ENCODE measurements around the gene SH2D2A. TPM values are rescaled to one million over a fixed set of nuclear protein-coding genes. Genes with fewer than 3 reads are reported as not detected.

SH2D2A gene
- total and polyA plus RNA-seq, 2 of the 4 experiments (the other 2 are of a cell fraction): not detected

DNA sequence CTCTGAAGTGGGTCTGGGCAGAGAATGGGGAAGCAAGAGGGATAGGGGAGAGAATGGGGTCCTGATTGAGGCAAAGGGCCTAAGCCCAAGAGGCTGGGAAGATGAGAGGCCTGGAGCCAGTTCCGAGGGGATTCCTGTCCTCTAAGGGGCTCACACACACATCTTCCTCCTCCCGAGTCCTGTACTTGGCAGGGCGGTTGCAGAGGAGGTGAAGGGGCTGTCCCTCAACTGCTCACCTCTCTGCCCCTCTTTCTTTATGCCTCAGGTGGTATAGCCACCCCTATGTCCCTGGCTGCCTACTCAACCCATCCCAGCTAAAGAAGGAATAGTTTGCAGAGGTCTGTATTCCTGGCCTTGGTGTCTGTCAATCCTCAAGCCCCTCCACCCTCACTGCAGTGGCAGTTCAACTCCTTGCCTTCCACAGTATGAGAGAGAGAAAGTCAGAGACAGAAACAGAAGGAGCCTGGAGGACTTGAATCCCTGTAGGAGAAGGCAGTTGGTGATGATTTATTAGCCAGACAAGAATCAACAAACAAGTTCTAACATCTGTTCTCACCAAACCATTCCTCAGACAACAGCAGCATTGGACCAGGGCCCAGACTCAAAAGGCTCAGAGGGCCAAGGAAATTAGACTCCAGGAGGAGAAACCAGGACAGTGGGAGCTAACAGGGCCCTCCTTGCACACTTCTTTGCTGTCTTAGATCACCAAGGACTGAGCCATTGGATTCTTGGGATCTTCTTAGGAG lies 10.7 kb downstream of the SH2D2A start:
- Histone ChIP-seq H3K27me3 (ENCODE audit: control insufficient read depth, insufficient read depth, low read length) (peaks cover 22% of the 10 kb centered on the region; the same call in 1 of the 2 replicates), H2BK15ac (ENCODE audit: low read depth, low read length) (no peak overlapping the region), H3K23ac (ENCODE audit: low read depth, low read length) (no peak overlapping the region), H2BK20ac (ENCODE audit: low read depth, low read length) (no peak overlapping the region), H2BK5ac (ENCODE audit: low read depth, low read length, poor library complexity, severe bottlenecking) (no peak overlapping the region), H2AK9ac (replicated peaks; ENCODE audit: low read depth, low read length, poor library complexity) (no peak overlapping the region), H3K18ac (ENCODE audit: low read depth, low read length) (no peak overlapping the region), H3K4ac (ENCODE audit: low read depth, low read length) (no peak overlapping the region), H3K56ac (ENCODE audit: extremely low read depth, insufficient read depth, low read length) (no peak overlapping the region), H3K27ac (ENCODE audit: insufficient read depth, low read length) (no peak overlapping the region), H3K36me3 (ENCODE audit: control insufficient read depth, insufficient read depth, low read length) (peaks cover 12% of the 10 kb centered on the region), H3K9ac (ENCODE audit: low read depth, low read length) (no peak overlapping the region), H4K91ac (ENCODE audit: insufficient read depth, low read depth, low read length) (no peak overlapping the region), H4K5ac (ENCODE audit: low read depth, low read length) (no peak overlapping the region), H3K4me2 (ENCODE audit: low read depth, low read length) (no peak overlapping the region), H2BK120ac (ENCODE audit: low read depth, low read length) (no peak overlapping the region), H4K8ac (ENCODE audit: low read depth in 2 of 2, low read length in 2 of 2) (no peak overlapping the region), H3K4me3 (ENCODE audit: insufficient read depth, low read depth, low read length) (no peak overlapping the region), H4K20me1 (ENCODE audit: insufficient read depth, low read length) (peaks cover 23% of the 10 kb centered on the region; the same call in 1 of the 2 replicates), H3K4me1 (ENCODE audit: control insufficient read depth, insufficient read depth, low read length) (peaks cover 11% of the 10 kb centered on the region; the same call in 1 of the 2 replicates), H3K79me1 (ENCODE audit: low read depth in 1 of 2, low read length in 2 of 2) (no peaks in the 10 kb centered on the region), H3K9me3 (ENCODE audit: control insufficient read depth, insufficient read depth, low read length) (no peaks in the 10 kb centered on the region), H3K9me1 (ENCODE audit: insufficient read depth, low read length) (peaks cover 8% of the 10 kb centered on the region; the same call in 1 of the 2 replicates), H2AK5ac (ENCODE audit: low read depth, low read length) (no peak overlapping the region), H3K14ac (replicated peaks; ENCODE audit: low read depth, low read length) (no peak overlapping the region), H2AFZ (replicated peaks; ENCODE audit: low read length, poor library complexity) (no peak overlapping the region)
- in situ Hi-C loops (cut with MboI; ENCODE audit: low sequenced_read_pairs) (no loop called here), intact Hi-C loops (cut with micrococcal nuclease) (no loop called here), dilution Hi-C loops (cut with HindIII; ENCODE audit: low sequenced_read_pairs, unreplicated experiment) (no loop called here)
- CTCF ChIA-PET: interaction anchor here (1.1 to 1.3 kb wide), 2 partner anchors 80 to 84 kb away, joined by 3 read pairs; no protein-coding TSS in a partner anchor
- BruUV-seq (replicated peaks): no TSS peak
- POLR2A ChIA-PET (ENCODE audit: unreplicated experiment): no interaction called here
- TF ChIP-seq FOS (IDR thresholded peaks at IDR 0.05; ENCODE audit: low read depth, low read length): no peak
- TF ChIP-seq NFE2L2 (IDR thresholded peaks at IDR 0.05; ENCODE audit: low read depth, low read length): no peak
- TF ChIP-seq MXI1 (IDR thresholded peaks at IDR 0.05; ENCODE audit: borderline replicate concordance, low read depth, low read length): no peak
- TF ChIP-seq SMC3 (IDR thresholded peaks at IDR 0.05; ENCODE audit: low read depth, low read length): no peak
- no peak for TF ChIP-seq RCOR1 (IDR thresholded peaks at IDR 0.05; ENCODE audit: insufficient replicate concordance, low read length)
- no peak; the same call in 1 of the 2 replicates for TF ChIP-seq BHLHE40 (IDR thresholded peaks at IDR 0.05; ENCODE audit: low read depth, low read length)
- TF ChIP-seq, protein P1, sequence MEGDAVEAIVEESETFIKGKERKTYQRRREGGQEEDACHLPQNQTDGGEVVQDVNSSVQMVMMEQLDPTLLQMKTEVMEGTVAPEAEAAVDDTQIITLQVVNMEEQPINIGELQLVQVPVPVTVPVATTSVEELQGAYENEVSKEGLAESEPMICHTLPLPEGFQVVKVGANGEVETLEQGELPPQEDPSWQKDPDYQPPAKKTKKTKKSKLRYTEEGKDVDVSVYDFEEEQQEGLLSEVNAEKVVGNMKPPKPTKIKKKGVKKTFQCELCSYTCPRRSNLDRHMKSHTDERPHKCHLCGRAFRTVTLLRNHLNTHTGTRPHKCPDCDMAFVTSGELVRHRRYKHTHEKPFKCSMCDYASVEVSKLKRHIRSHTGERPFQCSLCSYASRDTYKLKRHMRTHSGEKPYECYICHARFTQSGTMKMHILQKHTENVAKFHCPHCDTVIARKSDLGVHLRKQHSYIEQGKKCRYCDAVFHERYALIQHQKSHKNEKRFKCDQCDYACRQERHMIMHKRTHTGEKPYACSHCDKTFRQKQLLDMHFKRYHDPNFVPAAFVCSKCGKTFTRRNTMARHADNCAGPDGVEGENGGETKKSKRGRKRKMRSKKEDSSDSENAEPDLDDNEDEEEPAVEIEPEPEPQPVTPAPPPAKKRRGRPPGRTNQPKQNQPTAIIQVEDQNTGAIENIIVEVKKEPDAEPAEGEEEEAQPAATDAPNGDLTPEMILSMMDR (conservative IDR thresholded peaks at IDR 0.05; ENCODE audit: low read depth, low read length): no peak
- TF ChIP-seq CEBPB (IDR thresholded peaks at IDR 0.05; ENCODE audit: low read depth, low read length): no peak
- no peak for TF ChIP-seq POLR2A (IDR thresholded peaks at IDR 0.05; ENCODE audit: low read depth, low read length)
- TF ChIP-seq RFX5 (IDR thresholded peaks at IDR 0.05; ENCODE audit: low read depth, low read length): no peak
- TF ChIP-seq CHD1 (IDR thresholded peaks at IDR 0.05; ENCODE audit: low read depth, low read length): no peak
- TF ChIP-seq RAD21 (IDR thresholded peaks at IDR 0.05; ENCODE audit: low read length): no peak
- TF ChIP-seq MAZ (IDR thresholded peaks at IDR 0.05; ENCODE audit: borderline replicate concordance, low read depth, low read length): no peak
- TF ChIP-seq MAFK (IDR thresholded peaks at IDR 0.05; ENCODE audit: low read depth, low read length): no peak
- TF ChIP-seq, protein P2, sequence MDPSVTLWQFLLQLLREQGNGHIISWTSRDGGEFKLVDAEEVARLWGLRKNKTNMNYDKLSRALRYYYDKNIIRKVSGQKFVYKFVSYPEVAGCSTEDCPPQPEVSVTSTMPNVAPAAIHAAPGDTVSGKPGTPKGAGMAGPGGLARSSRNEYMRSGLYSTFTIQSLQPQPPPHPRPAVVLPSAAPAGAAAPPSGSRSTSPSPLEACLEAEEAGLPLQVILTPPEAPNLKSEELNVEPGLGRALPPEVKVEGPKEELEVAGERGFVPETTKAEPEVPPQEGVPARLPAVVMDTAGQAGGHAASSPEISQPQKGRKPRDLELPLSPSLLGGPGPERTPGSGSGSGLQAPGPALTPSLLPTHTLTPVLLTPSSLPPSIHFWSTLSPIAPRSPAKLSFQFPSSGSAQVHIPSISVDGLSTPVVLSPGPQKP (IDR thresholded peaks at IDR 0.05; ENCODE audit: borderline replicate concordance, low read depth, low read length): no peak
- ATAC-seq (ENCODE audit: low read depth): peak; percentile 67
- peak; percentile 92 for DNase-seq
- no CpG with 5 or more reads among the region's 3 CpGs for WGBS, 2 experiments (ENCODE audit: extremely low coverage in 2 of 2, insufficient read length in 1 of 2)
